Measurements from ENCODE around the gene RTN4R. TPM values are rescaled to one million over a fixed set of nuclear protein-coding genes. Genes with fewer than 3 reads are reported as not detected.

Gene RTN4R
- total RNA-seq, 1 experiment from 2014 or later, result 25.0 TPM

DNA sequence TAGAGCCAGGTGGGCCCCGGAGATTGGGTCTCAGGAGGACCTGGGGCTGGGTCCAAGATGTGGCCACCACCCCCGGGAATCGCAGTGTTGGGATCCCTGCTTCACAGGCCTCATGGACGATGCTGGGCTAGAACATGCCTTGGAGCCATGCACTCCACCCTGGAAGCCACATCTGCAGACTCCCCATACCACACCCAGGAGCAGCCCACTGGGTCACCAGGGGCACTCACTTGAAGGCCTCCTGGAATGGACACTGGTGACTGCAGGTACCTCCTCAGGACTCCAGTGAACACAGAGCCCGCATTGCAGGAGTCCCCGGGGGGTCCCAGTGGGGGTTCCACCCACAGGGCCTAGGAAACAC lies 25.0 kb downstream of the RTN4R start:
- H3K4me1 Mint-ChIP-seq, result peaks cover 43% of the 10 kb centered on the region
- TF ChIP-seq SMAD3 (CRISPR knock-in tag; IDR thresholded peaks at IDR 0.05; ENCODE audit: borderline replicate concordance), result no peak
- no peak for TF ChIP-seq ZBTB21 (CRISPR knock-in tag; IDR thresholded peaks at IDR 0.05; ENCODE audit: borderline replicate concordance)
- TF ChIP-seq SP1 (CRISPR knock-in tag; conservative IDR thresholded peaks at IDR 0.05), result no peak
- TF ChIP-seq, protein P1, sequence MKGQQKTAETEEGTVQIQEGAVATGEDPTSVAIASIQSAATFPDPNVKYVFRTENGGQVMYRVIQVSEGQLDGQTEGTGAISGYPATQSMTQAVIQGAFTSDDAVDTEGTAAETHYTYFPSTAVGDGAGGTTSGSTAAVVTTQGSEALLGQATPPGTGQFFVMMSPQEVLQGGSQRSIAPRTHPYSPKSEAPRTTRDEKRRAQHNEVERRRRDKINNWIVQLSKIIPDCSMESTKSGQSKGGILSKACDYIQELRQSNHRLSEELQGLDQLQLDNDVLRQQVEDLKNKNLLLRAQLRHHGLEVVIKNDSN (CRISPR knock-in tag; IDR thresholded peaks at IDR 0.05), result no peak
- TF ChIP-seq, protein P2, sequence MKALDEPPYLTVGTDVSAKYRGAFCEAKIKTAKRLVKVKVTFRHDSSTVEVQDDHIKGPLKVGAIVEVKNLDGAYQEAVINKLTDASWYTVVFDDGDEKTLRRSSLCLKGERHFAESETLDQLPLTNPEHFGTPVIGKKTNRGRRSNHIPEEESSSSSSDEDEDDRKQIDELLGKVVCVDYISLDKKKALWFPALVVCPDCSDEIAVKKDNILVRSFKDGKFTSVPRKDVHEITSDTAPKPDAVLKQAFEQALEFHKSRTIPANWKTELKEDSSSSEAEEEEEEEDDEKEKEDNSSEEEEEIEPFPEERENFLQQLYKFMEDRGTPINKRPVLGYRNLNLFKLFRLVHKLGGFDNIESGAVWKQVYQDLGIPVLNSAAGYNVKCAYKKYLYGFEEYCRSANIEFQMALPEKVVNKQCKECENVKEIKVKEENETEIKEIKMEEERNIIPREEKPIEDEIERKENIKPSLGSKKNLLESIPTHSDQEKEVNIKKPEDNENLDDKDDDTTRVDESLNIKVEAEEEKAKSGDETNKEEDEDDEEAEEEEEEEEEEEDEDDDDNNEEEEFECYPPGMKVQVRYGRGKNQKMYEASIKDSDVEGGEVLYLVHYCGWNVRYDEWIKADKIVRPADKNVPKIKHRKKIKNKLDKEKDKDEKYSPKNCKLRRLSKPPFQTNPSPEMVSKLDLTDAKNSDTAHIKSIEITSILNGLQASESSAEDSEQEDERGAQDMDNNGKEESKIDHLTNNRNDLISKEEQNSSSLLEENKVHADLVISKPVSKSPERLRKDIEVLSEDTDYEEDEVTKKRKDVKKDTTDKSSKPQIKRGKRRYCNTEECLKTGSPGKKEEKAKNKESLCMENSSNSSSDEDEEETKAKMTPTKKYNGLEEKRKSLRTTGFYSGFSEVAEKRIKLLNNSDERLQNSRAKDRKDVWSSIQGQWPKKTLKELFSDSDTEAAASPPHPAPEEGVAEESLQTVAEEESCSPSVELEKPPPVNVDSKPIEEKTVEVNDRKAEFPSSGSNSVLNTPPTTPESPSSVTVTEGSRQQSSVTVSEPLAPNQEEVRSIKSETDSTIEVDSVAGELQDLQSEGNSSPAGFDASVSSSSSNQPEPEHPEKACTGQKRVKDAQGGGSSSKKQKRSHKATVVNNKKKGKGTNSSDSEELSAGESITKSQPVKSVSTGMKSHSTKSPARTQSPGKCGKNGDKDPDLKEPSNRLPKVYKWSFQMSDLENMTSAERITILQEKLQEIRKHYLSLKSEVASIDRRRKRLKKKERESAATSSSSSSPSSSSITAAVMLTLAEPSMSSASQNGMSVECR (CRISPR knock-in tag; IDR thresholded peaks at IDR 0.05; ENCODE audit: borderline replicate concordance), result no peak
- TF ChIP-seq MXD4 (CRISPR knock-in tag; IDR thresholded peaks at IDR 0.05; ENCODE audit: borderline replicate concordance), result no peak
- TF ChIP-seq EMX1 (CRISPR knock-in tag; IDR thresholded peaks at IDR 0.05), result no peak
- TF ChIP-seq, protein P3, sequence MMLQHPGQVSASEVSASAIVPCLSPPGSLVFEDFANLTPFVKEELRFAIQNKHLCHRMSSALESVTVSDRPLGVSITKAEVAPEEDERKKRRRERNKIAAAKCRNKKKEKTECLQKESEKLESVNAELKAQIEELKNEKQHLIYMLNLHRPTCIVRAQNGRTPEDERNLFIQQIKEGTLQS (CRISPR knock-in tag; conservative IDR thresholded peaks at IDR 0.05), result no peak
- TF ChIP-seq TEAD4 (CRISPR knock-in tag; IDR thresholded peaks at IDR 0.05), result no peak
- TF ChIP-seq FOXJ3 (CRISPR knock-in tag; IDR thresholded peaks at IDR 0.05; ENCODE audit: borderline replicate concordance), result no peak
- TF ChIP-seq, protein P4, sequence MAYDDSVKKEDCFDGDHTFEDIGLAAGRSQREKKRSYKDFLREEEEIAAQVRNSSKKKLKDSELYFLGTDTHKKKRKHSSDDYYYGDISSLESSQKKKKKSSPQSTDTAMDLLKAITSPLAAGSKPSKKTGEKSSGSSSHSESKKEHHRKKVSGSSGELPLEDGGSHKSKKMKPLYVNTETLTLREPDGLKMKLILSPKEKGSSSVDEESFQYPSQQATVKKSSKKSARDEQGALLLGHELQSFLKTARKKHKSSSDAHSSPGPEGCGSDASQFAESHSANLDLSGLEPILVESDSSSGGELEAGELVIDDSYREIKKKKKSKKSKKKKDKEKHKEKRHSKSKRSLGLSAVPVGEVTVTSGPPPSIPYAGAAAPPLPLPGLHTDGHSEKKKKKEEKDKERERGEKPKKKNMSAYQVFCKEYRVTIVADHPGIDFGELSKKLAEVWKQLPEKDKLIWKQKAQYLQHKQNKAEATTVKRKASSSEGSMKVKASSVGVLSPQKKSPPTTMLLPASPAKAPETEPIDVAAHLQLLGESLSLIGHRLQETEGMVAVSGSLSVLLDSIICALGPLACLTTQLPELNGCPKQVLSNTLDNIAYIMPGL (CRISPR knock-in tag; IDR thresholded peaks at IDR 0.05), result no peak
- no peak for TF ChIP-seq ATF1 (CRISPR knock-in tag; IDR thresholded peaks at IDR 0.05)
- TF ChIP-seq GRHL2 (CRISPR knock-in tag; IDR thresholded peaks at IDR 0.05; ENCODE audit: insufficient replicate concordance, severe bottlenecking), result no peak
- TF ChIP-seq ZNF416 (CRISPR knock-in tag; IDR thresholded peaks at IDR 0.05), result no peak
- TF ChIP-seq, protein P5, sequence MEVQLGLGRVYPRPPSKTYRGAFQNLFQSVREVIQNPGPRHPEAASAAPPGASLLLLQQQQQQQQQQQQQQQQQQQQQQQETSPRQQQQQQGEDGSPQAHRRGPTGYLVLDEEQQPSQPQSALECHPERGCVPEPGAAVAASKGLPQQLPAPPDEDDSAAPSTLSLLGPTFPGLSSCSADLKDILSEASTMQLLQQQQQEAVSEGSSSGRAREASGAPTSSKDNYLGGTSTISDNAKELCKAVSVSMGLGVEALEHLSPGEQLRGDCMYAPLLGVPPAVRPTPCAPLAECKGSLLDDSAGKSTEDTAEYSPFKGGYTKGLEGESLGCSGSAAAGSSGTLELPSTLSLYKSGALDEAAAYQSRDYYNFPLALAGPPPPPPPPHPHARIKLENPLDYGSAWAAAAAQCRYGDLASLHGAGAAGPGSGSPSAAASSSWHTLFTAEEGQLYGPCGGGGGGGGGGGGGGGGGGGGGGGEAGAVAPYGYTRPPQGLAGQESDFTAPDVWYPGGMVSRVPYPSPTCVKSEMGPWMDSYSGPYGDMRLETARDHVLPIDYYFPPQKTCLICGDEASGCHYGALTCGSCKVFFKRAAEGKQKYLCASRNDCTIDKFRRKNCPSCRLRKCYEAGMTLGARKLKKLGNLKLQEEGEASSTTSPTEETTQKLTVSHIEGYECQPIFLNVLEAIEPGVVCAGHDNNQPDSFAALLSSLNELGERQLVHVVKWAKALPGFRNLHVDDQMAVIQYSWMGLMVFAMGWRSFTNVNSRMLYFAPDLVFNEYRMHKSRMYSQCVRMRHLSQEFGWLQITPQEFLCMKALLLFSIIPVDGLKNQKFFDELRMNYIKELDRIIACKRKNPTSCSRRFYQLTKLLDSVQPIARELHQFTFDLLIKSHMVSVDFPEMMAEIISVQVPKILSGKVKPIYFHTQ (CRISPR knock-in tag; IDR thresholded peaks at IDR 0.05), result no peak
- ATAC-seq (no peak), DNase-seq (ENCODE audit: low spot score) (no peak)
- no peak overlapping the region for H3K4me3 Mint-ChIP-seq
- CTCF ChIA-PET, result interaction anchor here (0.8 to 4.8 kb wide), 7 partner anchors 14 to 89 kb away, joined by 3 to 34 read pairs (median 5); no protein-coding TSS in a partner anchor
- H3K9me3 Mint-ChIP-seq, result no peaks in the 10 kb centered on the region
- H3K27ac Mint-ChIP-seq, result no peak overlapping the region
- no peaks in the 10 kb centered on the region for H3K27me3 Mint-ChIP-seq (ENCODE audit: low read depth)
- POLR2A ChIA-PET, result interaction anchor here (0.9 kb wide), 1 partner anchor 54 kb away, joined by 3 read pairs; no protein-coding TSS in a partner anchor
- H3K36me3 Mint-ChIP-seq, result no peaks in the 10 kb centered on the region

Data from WTC11 (cell line).